Right lobe of liver (tissue), 4 donors: ENCODE measurements around the gene KIF14.

Experiments used
- CTCF ChIP-seq, 4 donors: fragments of 200-600 bp in 3 of 4; fragments of 450-650 bp in 1 of 4; IDR thresholded peaks; one replicate each; pipeline versions ENCODE4 v1.5.1 to v1.8.0; 2016 to 2022; ENCODE audit warnings: antibody characterized with exemption in 4 of 4, mild to moderate bottlenecking in 2 of 4
- POLR2A ChIP-seq: fragments of 450-650 bp; IDR thresholded peaks from one replicate; pipeline ENCODE4 v1.6.1; 2017; ENCODE audit warnings: antibody characterized with exemption, mild to moderate bottlenecking
- donor health status: DM: no; HTN: no; CAD: no.
- donor health status: DM: no; HTN: no; CAD: no.
- donor health status: DM: no; HTN: yes; CAD: no.

DNA sequence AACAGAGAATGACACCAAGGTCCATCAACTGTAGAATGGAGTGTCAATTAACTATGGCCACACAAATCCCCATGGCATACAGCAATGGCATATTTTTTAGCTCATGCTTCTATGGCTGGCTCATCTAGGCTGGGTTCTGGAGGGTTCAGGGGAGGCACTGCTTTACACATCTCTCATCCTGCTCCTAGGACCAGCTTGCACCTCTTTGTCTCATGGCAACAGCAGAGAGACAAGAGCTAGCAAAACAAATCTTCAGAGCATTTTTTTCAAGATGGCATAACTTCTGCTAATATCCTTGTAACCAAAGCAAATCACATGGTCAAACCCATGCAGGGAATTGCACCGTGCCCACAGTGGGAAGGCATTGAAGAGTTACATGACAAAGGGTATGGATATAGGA is 82.4 kb downstream of the KIF14 start:
- TF ChIP-seq CTCF (IDR thresholded peaks at IDR 0.05) (no peak), POLR2A (no peak)
